Pancreas (tissue), 10 donors: Measurements from ENCODE around the gene L1TD1. TPM values are rescaled to one million over a fixed set of nuclear protein-coding genes. Genes with fewer than 3 reads are reported as not detected.
"Not testable (repeated sequence)": the region's sequence is repeated elsewhere in the genome, so short reads cannot be mapped to it uniquely, and the experiment has no call there.

Source experiments
- ATAC-seq, 4 donors: fragments of 200-7000 bp; cut with Tn5 transposase; one replicate each; pipeline versions ENCODE4 v1.8.0 to v1.9.1; 2020; ENCODE audit warnings: mild to moderate bottlenecking in 4 of 4, moderate library complexity in 4 of 4
- DNase-seq, 6 donors: peaks; one replicate each; pipeline ENCODE4 v3.0.0-alpha.2; 2020
- FAIRE-seq: peaks from 2 replicates; lab custom pipeline; 2012; peaks lifted over from hg19 to GRCh38; lab: Jason Lieb, UNC
- H3K27ac ChIP-seq, 4 donors: fragments of 200-600 bp; sonication (generic); 1 replicate in 3 of 4; 2 replicates in 1 of 4; pipeline versions ENCODE4 v1.5.0 to v1.8.0; 2020
- H3K27me3 ChIP-seq, 4 donors: fragments of 200-600 bp; one replicate each; pipeline ENCODE4 v1.8.0; 2021
- H3K36me3 ChIP-seq, 3 donors: fragments of 200-600 bp; sonication (generic) in 1 of 3; one replicate each; pipeline versions ENCODE4 v1.5.0 to v1.8.0; 2020 to 2021
- H3K4me1 ChIP-seq, 3 donors: fragments of 200-600 bp; one replicate each; pipeline ENCODE4 v1.8.0; 2021
- H3K4me3 ChIP-seq, 4 donors: fragments of 200-600 bp; sonication (generic) in 2 of 4; one replicate each; pipeline versions ENCODE4 v1.5.0 to v1.8.0; 2020 to 2021
- H3K9me3 ChIP-seq, 4 donors: fragments of 200-600 bp; one replicate each; pipeline ENCODE4 v1.8.0; 2021
- WGBS, 2 donors: extraction: QIAGEN DNeasy Blood & Tissue Kit; methylation state at CpG; one replicate each; pipeline ENCODE4 v1.1.7; 2013; 5-methylcytosine and 5-hydroxymethylcytosine counted together
- intact Hi-C, 3 donors: fragments of 100-400 bp; cut with DNase I; formaldehyde crosslinking; loops; one replicate each; pipeline versions ENCODE4 v1.11.1 to v1.14.2; 2022
- polyA plus RNA-seq, 2 donors: library from polyadenylated mRNA; stranded (reverse); fragments of 200-250 nt; gene quantifications; one replicate each; pipeline ENCODE4 v1.2.3, GENCODE V29; 2013
- total RNA-seq, 6 donors: library from RNA; stranded (reverse); fragmentation: NEBNext Ultra II Directional in 4 of 6; extraction: Animal tissue kit (Norgen Biotek cat#: 25700) in 4 of 6; gene quantifications; one replicate each; pipeline versions ENCODE4 v1.2.1 to v1.2.4, GENCODE V29; 2021 to 2023
- TF ChIP-seq, protein P1 (sequence below), 4 donors: fragments of 200-600 bp; sonication (generic) in 3 of 4; IDR thresholded peaks; one replicate each; pipeline versions ENCODE4 v1.5.0 to v1.8.0; 2021; ENCODE audit warnings: antibody characterized with exemption in 4 of 4
- donor health status: healthy with polysubstance abuse.
- donor health status: DM: no; HTN: no; CAD: no; lungs with moderate emphysema.
- donor health status: DM: no; HTN: no; CAD: no.
- donor health status: control.
- donor health status: control.
- donor health status: Bipolar disorder and iron deficiency.
- donor health status: DM: yes; HTN: yes; CAD: no.
- donor health status: DM: no; HTN: no; CAD: no.
- donor health status: DM: no; HTN: no; CAD: no.
- donor health status: DM: yes; HTN: yes; CAD: no.

L1TD1 gene
- total and polyA plus RNA-seq, 8 donors = 0.03 to 0.28 (median 0.09) TPM; not detected in 2

GRCh38 chr1:62176597-62177312 lies 17.9 kb upstream of the L1TD1 start:
- FAIRE-seq (no peak), ATAC-seq (no peak), DNase-seq (no peak)
- TF ChIP-seq, protein P1, sequence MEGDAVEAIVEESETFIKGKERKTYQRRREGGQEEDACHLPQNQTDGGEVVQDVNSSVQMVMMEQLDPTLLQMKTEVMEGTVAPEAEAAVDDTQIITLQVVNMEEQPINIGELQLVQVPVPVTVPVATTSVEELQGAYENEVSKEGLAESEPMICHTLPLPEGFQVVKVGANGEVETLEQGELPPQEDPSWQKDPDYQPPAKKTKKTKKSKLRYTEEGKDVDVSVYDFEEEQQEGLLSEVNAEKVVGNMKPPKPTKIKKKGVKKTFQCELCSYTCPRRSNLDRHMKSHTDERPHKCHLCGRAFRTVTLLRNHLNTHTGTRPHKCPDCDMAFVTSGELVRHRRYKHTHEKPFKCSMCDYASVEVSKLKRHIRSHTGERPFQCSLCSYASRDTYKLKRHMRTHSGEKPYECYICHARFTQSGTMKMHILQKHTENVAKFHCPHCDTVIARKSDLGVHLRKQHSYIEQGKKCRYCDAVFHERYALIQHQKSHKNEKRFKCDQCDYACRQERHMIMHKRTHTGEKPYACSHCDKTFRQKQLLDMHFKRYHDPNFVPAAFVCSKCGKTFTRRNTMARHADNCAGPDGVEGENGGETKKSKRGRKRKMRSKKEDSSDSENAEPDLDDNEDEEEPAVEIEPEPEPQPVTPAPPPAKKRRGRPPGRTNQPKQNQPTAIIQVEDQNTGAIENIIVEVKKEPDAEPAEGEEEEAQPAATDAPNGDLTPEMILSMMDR (IDR thresholded peaks at IDR 0.05) = no peak
- Histone ChIP-seq H3K9me3 (no peaks in the 10 kb centered on the region), H3K4me3 (no peak overlapping the region), H3K4me1 (no peaks in the 10 kb centered on the region), H3K27me3 (no peaks in the 10 kb centered on the region), H3K36me3 (no peaks in the 10 kb centered on the region), H3K27ac (no peak overlapping the region)
- intact Hi-C loops = loop anchor here in 2 of 3 donors (2.0 to 10.0 kb wide), 2 partner anchors 228 to 230 kb away; no protein-coding TSS in a partner anchor
- WGBS, 2 donors = 88 to 93% methylated on average over 14 of the region's 14 CpGs

DNA sequence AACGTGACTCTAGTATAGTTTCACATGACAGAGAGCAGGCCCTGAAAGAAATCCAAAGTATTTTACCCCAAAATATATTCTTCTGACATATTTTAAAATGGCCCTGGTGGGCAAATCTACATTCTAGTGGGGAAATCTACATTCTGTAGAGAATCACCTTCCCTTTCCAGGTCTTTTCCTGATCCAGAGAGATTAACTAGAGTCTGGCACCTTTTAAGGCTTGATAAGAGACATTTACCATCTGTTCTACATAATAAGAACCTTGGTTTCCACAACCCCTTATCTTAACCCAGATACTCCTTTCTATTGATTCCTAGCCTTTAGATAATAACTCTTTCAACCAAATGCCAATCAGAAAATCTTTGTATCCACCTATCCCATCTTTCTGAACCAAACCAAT lies 17.0 kb upstream of the L1TD1 start:
- ATAC-seq (no peak), DNase-seq (no peak), FAIRE-seq (no peak)

DNA sequence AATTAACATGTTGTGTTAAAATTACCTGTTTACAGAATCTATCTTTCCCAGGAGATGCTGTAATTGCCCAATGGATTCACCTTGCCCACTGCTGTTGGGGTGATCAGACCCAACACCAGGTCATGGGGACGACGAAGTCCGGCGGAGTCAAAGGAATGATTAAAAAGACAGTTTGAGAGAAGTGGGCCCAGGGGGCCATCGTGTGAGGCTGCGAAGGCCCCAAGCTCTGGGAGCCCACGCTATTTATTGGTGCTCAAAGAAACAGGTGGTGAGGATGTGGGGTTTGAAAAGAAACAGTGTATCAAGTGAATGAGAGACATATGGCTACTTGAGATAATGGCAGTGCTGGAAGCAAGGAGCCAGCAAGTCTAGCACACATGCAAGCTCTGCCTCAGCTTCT lies 16.3 kb upstream of the L1TD1 start:
- no peak overlapping the region for H3K27ac ChIP-seq
- DNase-seq (no peak), ATAC-seq (no peak), FAIRE-seq (no peak)
- H3K4me3 ChIP-seq = no peak overlapping the region
- H3K4me1 ChIP-seq = no peaks in the 10 kb centered on the region
- no peaks in the 10 kb centered on the region for H3K36me3 ChIP-seq
- no peaks in the 10 kb centered on the region for H3K27me3 ChIP-seq
- WGBS, 2 donors = 94 to 97% methylated on average over 7 of the region's 7 CpGs
- intact Hi-C loops = loop anchor here in 1 of 3 donors (10.0 kb wide), 1 partner anchor 226 kb away; no protein-coding TSS in a partner anchor
- H3K9me3 ChIP-seq = no peaks in the 10 kb centered on the region
- TF ChIP-seq, protein P1 (IDR thresholded peaks at IDR 0.05) = no peak

More for the DNA sequence above, 17.0 kb upstream of the L1TD1 start:
- intact Hi-C loops = loop anchor here in 2 of 3 donors (2.0 to 10.0 kb wide), 2 partner anchors 227 to 229 kb away; no protein-coding TSS in a partner anchor
- no peaks in the 10 kb centered on the region for H3K36me3 ChIP-seq
- no peaks in the 10 kb centered on the region for H3K27me3 ChIP-seq
- no peaks in the 10 kb centered on the region for H3K9me3 ChIP-seq
- TF ChIP-seq, protein P1 (IDR thresholded peaks at IDR 0.05) = no peak
- no peaks in the 10 kb centered on the region for H3K4me1 ChIP-seq
- 66 to 85% methylated on average over 1 of the region's 1 CpG for WGBS, 2 donors
- H3K4me3 ChIP-seq = no peak overlapping the region
- no peak overlapping the region for H3K27ac ChIP-seq

DNA sequence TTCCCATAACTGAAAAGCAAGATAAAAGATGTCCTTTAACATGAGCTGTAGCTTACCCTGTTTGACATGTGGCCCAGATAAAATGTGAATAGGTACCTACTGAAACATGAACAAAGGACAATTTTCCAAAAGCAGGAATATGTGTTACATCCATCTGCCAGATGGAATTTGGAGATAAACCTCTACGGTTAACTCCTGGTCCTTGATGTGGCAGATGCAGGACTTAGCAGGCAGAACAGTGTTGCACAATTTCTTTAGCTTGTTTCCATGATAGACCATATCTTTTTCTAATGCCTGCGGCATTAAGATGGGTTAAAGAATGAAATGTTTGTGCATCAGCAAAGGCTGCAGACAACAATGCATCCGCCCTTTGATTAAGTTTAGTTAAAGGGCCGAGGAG lies 14.6 kb upstream of the L1TD1 start:
- H3K36me3 ChIP-seq, DNase-seq, H3K27me3 ChIP-seq, FAIRE-seq, H3K9me3 ChIP-seq, intact Hi-C loops, H3K4me3 ChIP-seq, H3K4me1 ChIP-seq, ATAC-seq, H3K27ac ChIP-seq: not testable (repeated sequence)
- WGBS, 2 donors = 79 to 87% methylated on average over 4 of the region's 4 CpGs

DNA sequence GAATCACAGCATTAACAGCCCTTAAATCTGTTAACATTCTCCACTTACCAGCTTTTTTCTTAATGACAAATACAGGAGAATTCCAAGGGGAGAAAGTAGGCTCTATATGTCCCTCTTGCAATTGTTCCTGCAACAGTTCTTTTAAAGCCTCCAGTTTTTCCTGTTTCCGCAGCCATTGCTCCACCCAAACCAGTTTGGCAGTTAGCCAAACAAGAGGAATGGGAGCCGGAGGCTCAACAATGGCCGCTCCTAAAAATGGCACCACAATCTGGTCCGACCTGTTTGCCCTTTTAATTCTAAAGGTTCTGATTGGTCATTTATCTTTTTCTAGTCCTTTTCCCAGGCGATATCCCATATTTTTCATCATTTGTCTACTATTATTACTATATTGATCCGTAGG lies 14.0 kb upstream of the L1TD1 start:
- Histone ChIP-seq H3K4me3 (no peak overlapping the region), H3K36me3 (no peaks in the 10 kb centered on the region), H3K9me3 (no peaks in the 10 kb centered on the region), H3K27ac (no peak overlapping the region), H3K4me1 (no peaks in the 10 kb centered on the region), H3K27me3 (no peaks in the 10 kb centered on the region)
- TF ChIP-seq, protein P1 (IDR thresholded peaks at IDR 0.05) = no peak
- no peak for DNase-seq
- no peak for FAIRE-seq
- ATAC-seq = no peak
- WGBS, 2 donors = 42 to 44% methylated on average over 6 of the region's 6 CpGs
- intact Hi-C loops = no loop called here
